Measurements from ENCODE around the gene ETV3. TPM values are rescaled to one million over a fixed set of nuclear protein-coding genes. Genes with fewer than 3 reads are reported as not detected.

The ETV3 gene
- total and polyA plus RNA-seq, 2 of the 13 experiments (the other 11 are each of a cell fraction or from before 2014, with no cell fraction given), result 4.2 to 5.8 TPM

DNA sequence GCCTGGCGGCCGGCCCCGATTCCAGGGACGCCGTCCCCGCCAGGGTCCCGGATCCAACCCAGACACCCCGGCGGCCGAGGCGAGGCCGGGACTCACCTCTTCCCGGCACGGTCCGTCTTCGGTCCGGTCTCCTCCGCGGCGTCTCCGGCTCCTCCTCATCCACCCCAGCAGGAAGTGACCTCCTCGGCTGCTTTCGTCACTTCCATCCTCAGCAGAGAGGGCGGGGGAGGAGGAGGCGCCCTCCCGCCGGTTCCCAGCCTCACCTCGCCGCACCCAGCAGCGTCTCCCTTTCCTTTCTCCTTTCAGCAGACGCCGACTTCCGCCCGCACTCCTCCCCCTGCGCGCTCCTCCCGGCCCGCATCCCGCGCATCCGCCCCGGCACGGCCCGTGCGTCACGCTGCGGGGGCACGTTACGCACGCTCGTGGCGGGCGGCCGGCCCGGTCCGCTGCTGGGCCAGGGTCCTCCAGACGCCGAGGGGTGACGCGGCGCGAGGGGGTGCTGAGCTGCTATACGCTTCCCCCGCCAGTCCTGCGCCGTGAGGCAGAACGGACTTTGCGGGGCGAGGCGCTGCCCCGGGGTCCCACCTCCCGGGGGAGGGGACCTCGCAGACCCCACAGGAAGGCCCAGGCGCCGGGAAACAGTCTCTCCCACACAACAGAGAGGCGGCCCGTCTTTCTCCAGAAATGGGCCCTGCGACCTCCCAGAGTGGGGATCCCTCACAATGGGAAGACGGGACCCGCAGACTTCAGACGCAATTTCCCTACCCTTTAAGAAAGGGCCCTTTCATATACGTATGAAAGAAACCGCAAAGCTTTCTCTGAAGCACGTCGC, at the start of gene ETV3 (continued):
- TF ChIP-seq ATRX (CRISPR knock-in tag; IDR thresholded peaks at IDR 0.05; ENCODE audit: borderline replicate concordance) (no peak), ZNF709 (CRISPR knock-in tag; IDR thresholded peaks at IDR 0.05) (peak; percentile 83; the same call in 1 of the 2 replicates), ZNF720 (CRISPR knock-in tag; IDR thresholded peaks at IDR 0.05) (no peak), ZSCAN9 (CRISPR knock-in tag; IDR thresholded peaks at IDR 0.05; ENCODE audit: borderline replicate concordance) (no peak; the same call in 1 of the 2 replicates), HDAC6 (IDR thresholded peaks at IDR 0.05; ENCODE audit: low read depth, low read length) (no peak), NFKBIZ (CRISPR knock-in tag; IDR thresholded peaks at IDR 0.05) (no peak), ZSCAN25 (CRISPR knock-in tag; IDR thresholded peaks at IDR 0.05) (peak; percentile 91), ETV5 (CRISPR knock-in tag; IDR thresholded peaks at IDR 0.05; ENCODE audit: borderline replicate concordance) (peak; percentile 89), GATAD1 (CRISPR knock-in tag; IDR thresholded peaks at IDR 0.05) (peak; percentile 82), SRY (CRISPR knock-in tag; IDR thresholded peaks at IDR 0.05) (0 out of 2 replicates have a peak, but pooled peaks have one; percentile 28), AGO2 (optimal IDR thresholded peaks at IDR 0.05; ENCODE audit: low read depth, low read length) (peak; percentile 80), FOSL2 (CRISPR knock-in tag; IDR thresholded peaks at IDR 0.05) (no peak), ZBTB20 (CRISPR knock-in tag; IDR thresholded peaks at IDR 0.05; ENCODE audit: borderline replicate concordance, low read depth) (no peak), XBP1 (CRISPR knock-in tag; IDR thresholded peaks at IDR 0.05) (no peak)
- TF ChIP-seq, protein P1, sequence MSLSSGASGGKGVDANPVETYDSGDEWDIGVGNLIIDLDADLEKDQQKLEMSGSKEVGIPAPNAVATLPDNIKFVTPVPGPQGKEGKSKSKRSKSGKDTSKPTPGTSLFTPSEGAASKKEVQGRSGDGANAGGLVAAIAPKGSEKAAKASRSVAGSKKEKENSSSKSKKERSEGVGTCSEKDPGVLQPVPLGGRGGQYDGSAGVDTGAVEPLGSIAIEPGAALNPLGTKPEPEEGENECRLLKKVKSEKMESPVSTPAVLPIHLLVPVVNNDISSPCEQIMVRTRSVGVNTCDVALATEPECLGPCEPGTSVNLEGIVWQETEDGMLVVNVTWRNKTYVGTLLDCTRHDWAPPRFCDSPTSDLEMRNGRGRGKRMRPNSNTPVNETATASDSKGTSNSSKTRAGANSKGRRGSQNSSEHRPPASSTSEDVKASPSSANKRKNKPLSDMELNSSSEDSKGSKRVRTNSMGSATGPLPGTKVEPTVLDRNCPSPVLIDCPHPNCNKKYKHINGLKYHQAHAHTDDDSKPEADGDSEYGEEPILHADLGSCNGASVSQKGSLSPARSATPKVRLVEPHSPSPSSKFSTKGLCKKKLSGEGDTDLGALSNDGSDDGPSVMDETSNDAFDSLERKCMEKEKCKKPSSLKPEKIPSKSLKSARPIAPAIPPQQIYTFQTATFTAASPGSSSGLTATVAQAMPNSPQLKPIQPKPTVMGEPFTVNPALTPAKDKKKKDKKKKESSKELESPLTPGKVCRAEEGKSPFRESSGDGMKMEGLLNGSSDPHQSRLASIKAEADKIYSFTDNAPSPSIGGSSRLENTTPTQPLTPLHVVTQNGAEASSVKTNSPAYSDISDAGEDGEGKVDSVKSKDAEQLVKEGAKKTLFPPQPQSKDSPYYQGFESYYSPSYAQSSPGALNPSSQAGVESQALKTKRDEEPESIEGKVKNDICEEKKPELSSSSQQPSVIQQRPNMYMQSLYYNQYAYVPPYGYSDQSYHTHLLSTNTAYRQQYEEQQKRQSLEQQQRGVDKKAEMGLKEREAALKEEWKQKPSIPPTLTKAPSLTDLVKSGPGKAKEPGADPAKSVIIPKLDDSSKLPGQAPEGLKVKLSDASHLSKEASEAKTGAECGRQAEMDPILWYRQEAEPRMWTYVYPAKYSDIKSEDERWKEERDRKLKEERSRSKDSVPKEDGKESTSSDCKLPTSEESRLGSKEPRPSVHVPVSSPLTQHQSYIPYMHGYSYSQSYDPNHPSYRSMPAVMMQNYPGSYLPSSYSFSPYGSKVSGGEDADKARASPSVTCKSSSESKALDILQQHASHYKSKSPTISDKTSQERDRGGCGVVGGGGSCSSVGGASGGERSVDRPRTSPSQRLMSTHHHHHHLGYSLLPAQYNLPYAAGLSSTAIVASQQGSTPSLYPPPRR (CRISPR knock-in tag; IDR thresholded peaks at IDR 0.05; ENCODE audit: borderline replicate concordance), result 0 out of 2 replicates have a peak, but pooled peaks have one; percentile 20
- TF ChIP-seq, protein P2, sequence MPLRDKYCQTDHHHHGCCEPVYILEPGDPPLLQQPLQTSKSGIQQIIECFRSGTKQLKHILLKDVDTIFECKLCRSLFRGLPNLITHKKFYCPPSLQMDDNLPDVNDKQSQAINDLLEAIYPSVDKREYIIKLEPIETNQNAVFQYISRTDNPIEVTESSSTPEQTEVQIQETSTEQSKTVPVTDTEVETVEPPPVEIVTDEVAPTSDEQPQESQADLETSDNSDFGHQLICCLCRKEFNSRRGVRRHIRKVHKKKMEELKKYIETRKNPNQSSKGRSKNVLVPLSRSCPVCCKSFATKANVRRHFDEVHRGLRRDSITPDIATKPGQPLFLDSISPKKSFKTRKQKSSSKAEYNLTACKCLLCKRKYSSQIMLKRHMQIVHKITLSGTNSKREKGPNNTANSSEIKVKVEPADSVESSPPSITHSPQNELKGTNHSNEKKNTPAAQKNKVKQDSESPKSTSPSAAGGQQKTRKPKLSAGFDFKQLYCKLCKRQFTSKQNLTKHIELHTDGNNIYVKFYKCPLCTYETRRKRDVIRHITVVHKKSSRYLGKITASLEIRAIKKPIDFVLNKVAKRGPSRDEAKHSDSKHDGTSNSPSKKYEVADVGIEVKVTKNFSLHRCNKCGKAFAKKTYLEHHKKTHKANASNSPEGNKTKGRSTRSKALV (CRISPR knock-in tag; IDR thresholded peaks at IDR 0.05), result no peak
- TF ChIP-seq, protein P3, sequence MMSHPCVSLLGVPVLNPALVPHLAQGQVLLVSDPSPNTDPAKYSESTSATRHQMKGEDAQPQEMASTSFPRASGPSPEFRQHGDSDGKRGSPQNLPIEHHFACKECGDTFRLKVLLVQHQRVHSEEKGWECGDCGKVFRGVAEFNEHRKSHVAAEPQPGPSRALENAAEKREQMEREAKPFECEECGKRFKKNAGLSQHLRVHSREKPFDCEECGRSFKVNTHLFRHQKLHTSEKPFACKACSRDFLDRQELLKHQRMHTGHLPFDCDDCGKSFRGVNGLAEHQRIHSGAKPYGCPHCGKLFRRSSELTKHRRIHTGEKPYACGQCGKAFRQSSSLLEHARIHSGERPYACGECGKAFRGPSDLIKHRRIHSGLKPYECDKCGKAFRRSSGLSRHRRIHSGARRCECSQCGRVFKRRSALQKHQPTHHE (CRISPR knock-in tag; IDR thresholded peaks at IDR 0.05; ENCODE audit: borderline replicate concordance), result peak; percentile 91
- TF ChIP-seq, protein P4, sequence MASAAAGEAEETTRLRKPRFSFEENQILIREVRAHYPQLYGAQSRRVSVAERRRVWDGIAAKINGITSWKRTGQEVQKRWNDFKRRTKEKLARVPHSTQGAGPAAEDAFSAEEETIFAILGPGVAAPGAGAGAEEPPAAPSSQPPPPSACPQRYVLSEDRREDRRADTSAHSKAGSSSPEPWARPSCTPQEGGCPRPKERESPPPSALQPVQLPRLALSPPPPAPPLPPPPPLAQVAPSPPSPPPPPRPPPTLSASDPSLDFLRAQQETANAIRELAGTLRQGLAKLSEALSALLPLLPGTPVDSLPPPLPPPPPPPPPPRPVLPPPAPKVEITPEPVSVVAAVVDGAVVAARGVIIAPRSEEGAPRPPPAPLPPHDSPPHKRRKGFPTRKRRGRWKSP (CRISPR knock-in tag; IDR thresholded peaks at IDR 0.05), result peak; percentile 84
- TF ChIP-seq, protein P5, sequence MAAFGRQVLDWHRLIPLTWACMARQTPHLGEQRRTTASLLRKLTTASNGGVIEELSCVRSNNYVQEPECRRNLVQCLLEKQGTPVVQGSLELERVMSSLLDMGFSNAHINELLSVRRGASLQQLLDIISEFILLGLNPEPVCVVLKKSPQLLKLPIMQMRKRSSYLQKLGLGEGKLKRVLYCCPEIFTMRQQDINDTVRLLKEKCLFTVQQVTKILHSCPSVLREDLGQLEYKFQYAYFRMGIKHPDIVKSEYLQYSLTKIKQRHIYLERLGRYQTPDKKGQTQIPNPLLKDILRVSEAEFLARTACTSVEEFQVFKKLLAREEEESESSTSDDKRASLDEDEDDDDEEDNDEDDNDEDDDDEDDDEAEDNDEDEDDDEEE (CRISPR knock-in tag; IDR thresholded peaks at IDR 0.05), result peak; percentile 83; the same call in 1 of the 2 replicates
